Left colon (tissue), 2 donors: ENCODE data around the gene CBLC. TPM values are rescaled to one million over a fixed set of nuclear protein-coding genes. Genes with fewer than 3 reads are reported as not detected.

Experiments used
- ATAC-seq: fragments of 200-7000 bp; cut with Tn5 transposase; one replicate; pipeline ENCODE4 v1.9.1; 2020; ENCODE audit warnings: mild to moderate bottlenecking, moderate library complexity
- DNase-seq, 2 donors: peaks; one replicate each; pipeline ENCODE4 v3.0.0-alpha.2; 2020
- intact Hi-C, 2 donors: fragments of 100-400 bp; cut with DNase I in 1 of 2; cut with micrococcal nuclease in 1 of 2; formaldehyde crosslinking; loops; one replicate each; pipeline versions ENCODE4 v1.11.2 to v1.14.0; 2022; cut with DNase I, micrococcal nuclease
- total RNA-seq, 2 donors: library from RNA; stranded (reverse); fragmentation: NEBNext Ultra II Directional; extraction: Animal tissue kit (Norgen Biotek cat#: 25700); gene quantifications; one replicate each; pipeline ENCODE4 v1.2.1, GENCODE V29; 2021
- donor health status: DM: no; HTN: no; CAD: no.
- donor health status: DM: yes; HTN: yes; CAD: no.

The CBLC gene
- total RNA-seq, 2 donors from 2014 or later = 79.1 to 84.4 TPM

GRCh38 chr19:44783545-44783944, 5.9 kb downstream of the CBLC start:
- intact Hi-C loops = no loop called here
- no peak for ATAC-seq
- no peak for DNase-seq

GRCh38 chr19:44785271-44785670, 7.6 kb downstream of the CBLC start:
- intact Hi-C loops = loop anchor here in 1 of 2 donors (5.0 kb wide), 1 partner anchor 47 kb away; no protein-coding TSS in a partner anchor
- ATAC-seq (peak; percentile 62), DNase-seq (no peak)

DNA sequence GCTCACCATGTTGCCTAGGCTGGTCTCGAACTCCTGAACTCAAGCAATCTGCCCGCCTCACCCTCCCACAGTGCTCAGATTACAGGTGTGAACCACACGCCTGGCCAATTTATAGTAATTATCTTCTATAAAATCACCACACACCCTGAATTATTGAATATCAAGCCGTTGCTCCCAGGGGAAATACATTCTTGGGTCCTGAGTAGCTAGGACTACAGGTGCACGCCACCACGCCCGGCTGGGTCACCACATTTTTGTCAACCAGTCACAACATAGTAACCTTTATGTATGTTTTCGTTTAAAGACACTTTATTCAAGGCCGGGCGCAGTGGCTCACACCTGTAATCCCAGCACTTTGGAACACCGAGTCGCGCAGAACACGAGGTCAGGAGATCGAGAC, 8.3 kb downstream of the CBLC start:
- ATAC-seq (peak; percentile 8), DNase-seq (no peak)
- intact Hi-C loops = loop anchor here in 1 of 2 donors (5.0 kb wide), 1 partner anchor 46 kb away; no protein-coding TSS in a partner anchor

DNA sequence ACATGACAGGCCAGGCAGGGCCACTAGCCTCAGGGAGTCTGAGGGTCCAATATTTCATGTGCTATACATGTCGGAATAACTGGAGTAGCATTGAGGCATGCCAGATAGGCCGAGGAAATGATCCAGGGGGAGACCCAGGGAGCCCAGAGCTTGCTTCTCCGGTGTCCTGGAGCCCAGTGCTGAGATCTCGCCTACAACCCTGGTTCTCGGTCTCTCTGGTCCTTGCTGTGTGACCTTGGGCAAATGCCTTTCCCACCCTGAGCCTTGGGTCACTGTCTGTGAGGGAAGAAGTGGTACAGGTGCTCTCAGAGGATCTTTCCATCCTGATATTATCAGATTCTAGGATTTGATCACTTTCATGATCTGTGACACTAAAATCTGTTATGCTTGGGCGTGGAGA, 11.3 kb downstream of the CBLC start:
- intact Hi-C loops = loop anchor here in 1 of 2 donors (5.0 kb wide), 1 partner anchor 43 kb away; no protein-coding TSS in a partner anchor
- no peak for DNase-seq
- ATAC-seq = no peak

- intact Hi-C loops = loop anchor here (5.0 to 10.0 kb wide), 2 partner anchors 42 to 55 kb away; partner anchors contain the start of gene NECTIN2 (in 1 of the 2)
- ATAC-seq = no peak
- DNase-seq = no peak
Observed at GRCh38 chr19:44789943-44790483, 12.3 kb downstream of the CBLC start.

GRCh38 chr19:44792281-44792680, 14.6 kb downstream of the CBLC start:
- no peak for DNase-seq

GRCh38 chr19:44794610-44795009, 16.9 kb downstream of the CBLC start:
- intact Hi-C loops = loop anchor here in 1 of 2 donors (10.0 kb wide), 1 partner anchor 50 kb away; the partner anchor contains the start of gene NECTIN2
- no peak for ATAC-seq

More at GRCh38 chr19:44792281-44792680, 14.6 kb downstream of the CBLC start:
- intact Hi-C loops = loop anchor here in 1 of 2 donors (10.0 kb wide), 1 partner anchor 53 kb away; the partner anchor contains the start of gene NECTIN2
- no peak for ATAC-seq

GRCh38 chr19:44795398-44795987, 17.8 kb downstream of the CBLC start:
- ATAC-seq (no peak), DNase-seq (no peak)
- intact Hi-C loops = loop anchor here in 1 of 2 donors (10.0 kb wide), 1 partner anchor 49 kb away; the partner anchor contains the start of gene NECTIN2

More at GRCh38 chr19:44794610-44795009, 16.9 kb downstream of the CBLC start:
- DNase-seq = no peak

- intact Hi-C loops = loop anchor here in 1 of 2 donors (10.0 kb wide), 1 partner anchor 48 kb away; the partner anchor contains the start of gene NECTIN2
- no peak for DNase-seq
- no peak for ATAC-seq
Observed at GRCh38 chr19:44796701-44797115, 19.0 kb downstream of the CBLC start.

DNA sequence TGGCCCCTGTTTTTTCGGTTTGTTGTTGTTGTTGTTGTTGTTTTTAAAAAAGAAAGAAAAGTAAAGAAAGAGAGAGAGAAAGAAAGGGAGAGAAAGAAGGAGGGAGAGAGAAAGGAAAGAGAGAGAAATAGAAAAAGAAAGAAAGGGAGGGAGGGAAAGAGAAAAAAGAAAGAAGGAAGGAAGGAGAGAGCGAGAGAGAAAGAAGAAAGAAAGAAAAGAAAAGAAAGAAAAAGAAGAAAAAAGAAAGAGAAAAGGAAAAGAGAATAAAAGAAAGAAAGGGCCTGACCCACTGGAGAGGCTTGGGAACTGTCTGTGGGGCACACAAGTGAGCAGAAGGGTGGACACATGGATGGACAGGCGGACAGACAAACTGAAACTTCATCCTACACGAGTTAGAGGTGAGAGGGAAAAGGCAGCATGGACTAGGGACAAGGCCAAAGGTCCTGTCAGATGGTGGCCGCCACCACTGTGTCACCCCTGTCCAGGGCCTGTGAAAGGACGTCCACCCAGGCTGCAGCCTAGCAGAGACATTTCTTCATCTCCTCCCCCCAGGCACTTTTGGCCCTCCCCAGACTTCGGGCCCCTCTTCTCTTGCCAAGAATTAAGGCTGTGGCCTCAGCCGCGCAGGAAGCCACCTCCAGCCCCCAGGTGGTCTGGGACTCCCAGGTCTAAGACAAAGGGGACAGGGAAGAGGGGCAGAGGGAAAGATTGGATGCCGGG, 22.1 kb downstream of the CBLC start:
- peak; percentile 14 for ATAC-seq
- DNase-seq = no peak
- intact Hi-C loops = loop anchor here (5.0 to 10.0 kb wide), 2 partner anchors 43 to 45 kb away; partner anchors contain the start of gene NECTIN2 (in 1 of the 2)

GRCh38 chr19:44800461-44800860, 22.8 kb downstream of the CBLC start:
- ATAC-seq = peak; percentile 79
- intact Hi-C loops = loop anchor here in 1 of 2 donors (5.0 kb wide), 1 partner anchor 42 kb away; no protein-coding TSS in a partner anchor
- peak; percentile 70 to 89 for DNase-seq

DNA sequence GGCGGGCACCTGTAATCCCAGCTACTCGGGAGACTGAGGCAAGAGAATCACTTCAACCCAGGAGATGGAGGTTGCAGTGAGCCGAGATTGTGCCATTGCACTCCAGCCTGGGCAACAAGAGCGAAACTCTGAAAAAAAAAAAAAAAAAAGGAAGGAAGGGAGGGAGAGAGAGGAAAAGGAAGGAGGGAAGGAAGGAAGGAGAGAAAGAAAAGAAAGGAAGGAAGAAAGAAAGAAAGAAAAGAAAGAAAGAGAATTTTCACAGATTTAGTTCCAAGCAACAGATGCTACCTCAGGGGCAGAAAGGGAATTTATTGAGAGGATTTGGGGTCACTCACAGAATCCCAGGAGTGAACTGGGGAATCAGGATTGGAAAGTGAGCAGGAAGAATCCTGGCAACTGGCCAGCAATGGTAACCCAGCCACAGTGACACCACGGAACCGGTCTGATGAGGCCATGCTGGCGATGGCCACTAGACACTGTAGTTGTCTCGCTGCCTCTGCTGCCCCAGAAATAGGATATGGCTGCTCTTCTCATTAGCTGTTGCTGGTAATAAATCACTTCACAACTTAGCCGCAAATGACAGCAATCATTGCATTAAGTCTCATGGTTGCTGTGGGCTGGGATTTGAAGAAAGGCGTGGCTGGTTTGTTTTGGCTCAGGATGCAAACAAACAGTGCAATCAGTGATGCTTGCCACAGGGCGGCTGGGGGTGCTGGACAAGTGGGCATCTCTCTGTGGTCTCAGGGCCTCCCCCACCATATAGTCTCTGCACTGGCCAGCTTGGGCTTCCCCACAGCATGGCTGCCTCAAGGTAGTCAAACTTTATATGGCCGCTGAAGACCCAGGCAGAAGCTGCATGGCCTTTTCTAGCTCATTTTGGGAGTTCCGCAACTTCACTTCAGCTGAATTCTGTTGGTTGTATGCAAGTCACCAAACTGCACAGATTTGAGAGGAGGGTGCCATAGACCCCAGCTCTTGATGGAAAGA, 26.0 kb downstream of the CBLC start:
- intact Hi-C loops = loop anchor here in 1 of 2 donors (5.0 kb wide), 1 partner anchor 39 kb away; no protein-coding TSS in a partner anchor
- no peak for ATAC-seq
- DNase-seq = no peak

GRCh38 chr19:44806291-44806690, 28.6 kb downstream of the CBLC start:
- ATAC-seq (no peak), DNase-seq (no peak)
- intact Hi-C loops = no loop called here

DNA sequence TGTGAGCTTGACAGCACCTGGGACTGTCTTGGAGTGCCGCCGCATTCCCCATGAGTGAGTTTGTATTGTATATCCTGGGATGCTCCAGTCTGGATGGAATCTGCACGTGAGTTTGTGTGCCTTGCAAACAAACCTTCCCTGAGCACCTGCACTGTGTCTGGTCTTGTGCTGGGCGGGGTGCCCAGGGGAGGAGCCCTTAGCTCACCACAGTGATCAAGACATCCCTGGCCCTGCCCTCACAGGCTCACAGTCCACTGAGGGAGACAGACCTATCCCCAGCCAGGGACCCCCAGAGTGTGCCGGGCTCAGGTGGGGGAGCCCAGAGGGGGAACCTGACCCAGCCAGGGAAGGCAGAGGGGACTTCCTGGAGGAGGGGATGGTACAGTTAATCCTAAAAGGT, 29.5 kb downstream of the CBLC start:
- ATAC-seq (peak; percentile 80), DNase-seq (peak; percentile 71 to 79)
- intact Hi-C loops = no loop called here

DNA sequence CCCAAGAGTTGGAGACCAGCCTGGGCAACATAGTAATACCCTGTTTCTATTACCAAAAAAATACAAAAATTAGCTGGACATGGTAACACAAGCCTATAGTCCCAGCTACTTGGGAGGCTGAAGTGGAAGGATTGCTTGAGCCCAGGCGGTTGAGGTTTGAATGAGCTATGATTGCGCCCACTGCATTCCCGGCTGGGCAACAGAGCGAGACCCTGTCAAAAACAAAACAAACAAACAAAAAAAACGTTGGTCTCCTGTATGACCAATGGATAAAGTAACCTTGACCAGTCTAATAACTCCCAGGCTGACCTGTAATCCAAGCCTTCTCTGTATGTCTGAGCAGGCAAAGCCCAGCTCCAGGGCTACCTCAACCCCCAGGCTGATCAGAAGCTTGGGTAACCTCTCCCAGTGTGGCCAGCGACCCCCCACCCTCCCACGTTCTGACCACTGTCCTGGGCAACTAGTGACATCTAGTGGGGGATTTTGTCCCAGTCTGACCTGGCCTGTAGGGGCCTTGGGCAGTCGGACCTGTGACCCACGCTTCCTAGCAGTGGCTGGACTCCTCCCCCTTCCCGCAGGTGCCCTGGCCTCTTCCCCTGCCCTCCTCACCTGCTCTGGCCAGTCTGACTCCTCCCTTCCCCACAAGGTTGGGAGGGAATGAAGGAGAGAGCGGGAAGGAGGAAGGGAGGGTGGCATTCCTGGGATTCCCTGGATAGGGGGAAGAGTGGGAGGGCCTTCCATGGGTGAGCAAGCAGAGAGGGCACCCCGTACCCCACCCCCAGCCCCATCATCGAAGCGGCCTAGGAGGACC, 30.2 kb downstream of the CBLC start:
- intact Hi-C loops = no loop called here
- DNase-seq (peak; percentile 29 to 55), ATAC-seq (peak; percentile 44)

- peak; percentile 57 to 72 for DNase-seq
- peak; percentile 52 for ATAC-seq
- intact Hi-C loops = no loop called here
Observed at GRCh38 chr19:44808463-44809371, 31.0 kb downstream of the CBLC start, which contains the start of gene BCAM. Gene BCAM (plus strand): TSS chr19:44809103. CDS start chr19:44809125, 22 bp downstream.
